Measurements from ENCODE around the gene DUSP11.
"Not testable (repeated sequence)": the region's sequence is repeated elsewhere in the genome, so short reads cannot be mapped to it uniquely, and the experiment has no call there.

Gene DUSP11

GRCh38 chr2:73718851-73719621 lies 60.9 kb downstream of the DUSP11 start:
- no peak for DNase-seq (ENCODE audit: low spot score)
- no peak for FAIRE-seq

- no peak for DNase-seq (ENCODE audit: low spot score)
- FAIRE-seq: no peak
Observed at GRCh38 chr2:73718421-73718820, 61.5 kb downstream of the DUSP11 start.

- not testable (repeated sequence) for FAIRE-seq; DNase-seq (ENCODE audit: low spot score)
Observed at GRCh38 chr2:73717695-73718094, 62.2 kb downstream of the DUSP11 start.

- DNase-seq (ENCODE audit: low spot score) (no peak), FAIRE-seq (no peak)
Observed at GRCh38 chr2:73717251-73717606, 62.7 kb downstream of the DUSP11 start.

GRCh38 chr2:73716543-73717250 lies 63.2 kb downstream of the DUSP11 start:
- no peak for DNase-seq (ENCODE audit: low spot score)
- FAIRE-seq: no peak

GRCh38 chr2:73714091-73714490 lies 65.8 kb downstream of the DUSP11 start:
- FAIRE-seq (no peak), DNase-seq (ENCODE audit: low spot score) (no peak)
